CD4-positive, alpha-beta T cell treated with Interleukin-6 for 4 hours (primary cell): Measurements from ENCODE around the gene DHDH.
A peak's percentile ranks its signal among the peaks of the same experiment; 100 is the strongest.

Source experiments
- DNase-seq: peaks from one replicate; pipeline ENCODE4 v3.0.0-alpha.2; 2020; ENCODE audit warnings: mixed read lengths

Gene DHDH

DNA sequence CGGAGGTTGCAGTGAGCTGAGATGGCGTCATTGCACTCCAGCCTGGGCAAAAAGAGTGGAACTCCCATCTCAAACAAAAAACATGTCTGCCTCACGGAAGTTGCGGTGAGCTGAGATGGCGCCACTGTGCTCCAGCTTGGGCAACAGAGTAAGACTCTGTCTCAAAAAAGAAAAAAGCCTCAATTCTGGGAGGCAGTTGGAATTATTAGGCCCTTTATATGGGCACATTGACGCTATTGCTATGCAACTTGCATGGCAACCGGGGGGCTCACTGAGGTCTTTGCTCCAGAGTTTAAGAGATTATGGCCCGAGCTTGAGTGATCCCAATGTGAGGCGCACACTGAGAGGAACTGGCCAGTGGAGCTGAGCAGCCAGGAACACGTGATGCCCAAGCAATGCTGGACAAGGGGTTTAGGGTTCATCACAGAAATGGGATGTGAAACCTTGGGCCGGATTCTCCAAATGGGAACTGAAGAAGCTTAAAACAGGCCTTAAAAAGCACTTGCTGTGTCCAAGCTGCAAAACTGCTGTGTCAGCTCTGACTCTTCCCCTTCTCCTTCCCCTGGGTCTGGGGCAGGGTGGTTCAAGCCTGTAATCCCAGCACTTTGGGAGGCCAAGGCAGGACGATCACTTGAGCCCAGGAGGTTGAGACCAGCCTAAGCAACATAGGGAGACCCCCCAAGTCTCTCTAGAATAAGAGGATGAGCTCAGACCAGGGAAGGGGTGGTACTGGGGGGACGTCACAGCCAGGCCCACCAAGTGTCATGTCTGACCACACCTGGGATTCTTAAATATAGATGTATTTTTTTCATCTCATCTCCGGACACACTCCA lies 34.1 kb downstream of the DHDH start:
- no peak for DNase-seq

DNA sequence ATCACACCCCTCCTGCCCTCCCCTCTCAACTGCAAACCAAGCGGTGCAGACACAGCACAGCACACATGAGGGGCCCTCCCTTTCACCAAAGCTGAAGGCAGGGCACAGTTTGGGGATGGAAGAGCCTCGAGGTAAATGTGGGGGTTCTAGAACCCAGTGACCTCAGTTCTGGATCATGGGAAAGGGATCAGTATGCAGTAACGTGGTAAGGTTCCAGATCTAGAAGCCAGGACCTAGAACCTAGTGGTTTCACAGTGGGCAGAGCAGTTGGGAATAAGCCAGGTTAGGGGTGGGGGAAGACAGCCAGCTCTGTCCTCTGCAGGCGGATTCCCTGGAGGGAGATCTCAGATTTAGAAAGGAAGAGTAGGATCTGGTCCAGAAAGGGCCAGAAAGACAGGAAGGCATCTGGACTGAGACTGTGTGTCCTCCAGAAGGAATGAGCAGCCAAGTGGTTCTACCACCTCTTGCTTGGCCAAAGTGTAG lies 34.7 kb downstream of the DHDH start:
- no peak for DNase-seq

DNA sequence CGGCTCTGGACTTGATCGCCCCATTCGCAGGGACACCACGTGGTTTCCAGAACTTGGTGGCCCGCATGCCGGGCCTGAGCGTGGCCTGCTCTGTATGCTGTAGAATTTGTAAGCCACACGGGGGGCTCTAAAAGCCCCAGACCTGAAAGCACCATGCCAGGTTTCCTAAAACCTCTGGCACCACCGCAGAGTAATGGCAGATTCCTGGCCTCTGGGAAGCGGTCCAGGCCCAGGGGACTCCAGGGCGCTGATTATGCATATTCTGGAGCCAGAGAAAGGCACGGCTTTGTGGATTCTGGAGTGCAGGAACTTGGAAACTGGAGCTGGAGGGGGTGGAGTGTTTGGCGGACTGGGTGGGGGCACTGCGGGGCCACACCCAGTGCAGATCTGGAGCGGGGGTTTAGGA lies 35.3 kb downstream of the DHDH start:
- no peak for DNase-seq

DNA sequence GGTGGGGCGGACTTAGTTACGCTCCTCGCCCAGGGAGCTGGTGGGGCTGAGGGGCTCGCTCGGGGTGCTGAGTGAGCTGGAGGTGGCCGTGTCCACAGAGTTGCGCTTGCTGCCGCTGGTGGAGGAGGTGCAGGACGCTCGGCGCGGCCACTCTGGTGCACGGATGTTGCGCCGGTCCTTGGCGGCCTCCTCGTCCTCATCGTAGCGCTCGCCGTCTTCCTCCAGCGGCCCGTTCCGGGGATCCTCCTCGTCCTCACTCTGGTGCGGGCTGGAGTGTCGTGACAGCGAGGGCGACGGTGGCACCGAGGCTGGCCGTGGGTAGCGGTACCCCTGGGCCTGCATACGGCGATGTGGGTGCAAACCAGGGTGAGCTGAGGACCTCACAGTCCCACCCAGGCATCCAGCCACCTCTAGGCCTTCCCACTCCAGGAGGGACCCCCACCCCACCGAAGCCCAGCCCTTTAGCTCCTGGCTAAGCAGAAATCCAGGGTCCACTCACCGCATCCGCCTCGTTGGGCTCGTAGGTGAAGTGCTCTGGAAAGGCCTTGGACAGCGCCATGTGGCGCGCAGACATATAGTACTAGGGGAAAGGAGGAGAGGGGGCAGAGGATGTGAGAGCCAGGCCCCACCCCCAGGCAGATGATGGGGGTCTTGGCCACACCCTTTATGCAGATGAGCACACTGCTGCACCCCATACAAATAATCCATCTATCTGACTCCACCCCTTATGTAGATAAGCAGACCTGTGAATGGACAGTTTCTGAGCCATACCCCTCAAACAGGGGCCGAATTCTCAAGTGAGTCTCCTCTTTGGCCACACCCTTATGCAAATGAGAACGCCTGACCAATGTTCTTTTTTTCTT lies 36.0 kb downstream of the DHDH start:
- DNase-seq, result no peak

DNA sequence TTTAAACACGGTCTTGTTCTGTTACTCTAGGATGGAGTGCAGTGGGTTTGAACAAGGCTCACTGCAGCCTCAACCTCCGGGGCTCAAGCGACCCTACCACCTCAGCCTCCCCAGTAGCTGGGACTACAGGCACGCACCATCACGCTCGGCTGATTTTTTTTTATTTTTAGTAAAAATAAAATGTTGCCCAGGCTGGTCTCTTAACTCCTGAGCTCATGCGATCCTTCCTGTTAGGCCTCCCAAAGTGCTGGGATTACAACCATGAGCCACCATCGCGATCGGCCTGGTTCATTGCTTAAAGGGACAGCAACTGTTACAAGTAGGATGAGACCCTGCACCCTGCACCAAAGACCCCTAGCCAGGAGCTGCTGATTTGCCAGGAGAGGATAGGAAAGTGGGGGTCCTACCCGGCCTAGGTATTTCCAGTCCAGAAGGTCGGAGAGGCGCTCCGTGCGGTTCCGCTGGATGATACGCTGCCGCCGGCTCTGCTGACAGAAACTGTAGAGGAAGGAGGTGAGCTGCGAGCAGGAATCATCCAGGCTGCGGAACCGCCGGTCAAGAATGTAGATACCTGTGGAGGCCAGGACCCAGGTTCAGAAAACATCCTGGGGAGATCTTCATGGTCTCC lies 36.8 kb downstream of the DHDH start:
- no peak for DNase-seq

DNA sequence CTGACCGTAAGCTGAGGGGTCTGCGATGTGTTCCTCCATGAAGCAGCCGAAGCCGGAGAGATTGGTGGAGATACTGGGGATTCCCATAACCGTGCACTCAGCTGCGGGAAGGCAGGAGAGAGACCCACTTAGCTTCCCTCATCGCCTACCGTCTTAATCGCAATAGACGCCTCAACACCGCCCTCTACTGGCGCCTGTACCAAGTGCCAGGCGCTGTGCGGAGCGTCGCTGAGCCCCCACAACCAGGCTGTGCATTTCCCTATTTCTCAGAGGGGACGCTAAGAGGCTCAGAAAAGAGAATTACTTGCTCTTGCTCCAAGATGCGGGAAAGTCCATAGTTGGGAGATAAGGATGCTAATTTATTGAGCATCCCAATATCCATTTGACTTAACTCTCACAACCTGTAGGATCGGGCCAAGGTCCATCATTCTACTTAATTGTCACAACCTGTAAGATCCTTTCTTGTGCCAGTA lies 37.5 kb downstream of the DHDH start:
- DNase-seq, result peak; percentile 90

DNA sequence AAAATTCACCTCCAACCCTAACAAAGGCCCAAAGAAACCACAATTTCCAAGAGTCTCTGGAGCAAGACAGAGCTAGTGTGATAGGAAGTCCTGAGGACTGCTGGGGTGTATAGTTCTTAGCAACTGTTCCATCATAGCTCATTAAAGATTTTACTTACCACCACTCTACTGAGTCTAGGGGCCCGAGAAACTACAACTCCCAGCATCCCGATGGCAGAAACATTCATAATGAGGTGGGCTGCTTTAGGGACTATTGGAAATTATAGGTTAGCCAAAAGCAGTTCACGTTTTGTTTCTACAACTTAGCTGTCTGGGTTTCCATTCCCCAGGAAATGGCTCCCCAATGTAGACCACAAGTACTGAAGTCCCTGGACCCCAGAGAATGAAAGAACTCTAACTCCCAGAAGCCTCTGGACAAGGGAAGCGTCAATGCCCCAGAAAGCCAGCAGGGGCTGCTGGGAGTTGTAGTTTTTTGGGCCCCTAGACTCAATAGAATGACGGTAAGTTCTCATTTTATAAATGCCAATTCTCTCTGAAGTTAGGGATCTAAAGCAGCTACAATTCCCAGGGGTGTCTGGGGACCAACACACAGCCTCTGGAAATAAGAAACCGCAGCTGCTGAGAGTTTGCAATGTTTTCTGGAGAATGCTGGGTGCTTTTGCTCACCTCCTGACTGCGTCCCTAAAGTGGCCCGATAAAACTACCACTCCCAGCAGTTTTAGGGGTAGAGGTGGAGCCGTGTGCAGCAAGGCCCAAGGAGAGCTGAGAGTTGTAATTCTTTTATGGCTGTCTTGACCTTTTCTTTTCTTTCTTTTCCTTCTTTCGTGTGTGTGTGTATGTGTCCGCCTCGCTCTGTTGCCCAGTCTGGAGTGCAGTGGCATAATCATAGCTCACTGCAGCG lies 42.7 kb downstream of the DHDH start:
- DNase-seq, result peak; percentile 47

DNA sequence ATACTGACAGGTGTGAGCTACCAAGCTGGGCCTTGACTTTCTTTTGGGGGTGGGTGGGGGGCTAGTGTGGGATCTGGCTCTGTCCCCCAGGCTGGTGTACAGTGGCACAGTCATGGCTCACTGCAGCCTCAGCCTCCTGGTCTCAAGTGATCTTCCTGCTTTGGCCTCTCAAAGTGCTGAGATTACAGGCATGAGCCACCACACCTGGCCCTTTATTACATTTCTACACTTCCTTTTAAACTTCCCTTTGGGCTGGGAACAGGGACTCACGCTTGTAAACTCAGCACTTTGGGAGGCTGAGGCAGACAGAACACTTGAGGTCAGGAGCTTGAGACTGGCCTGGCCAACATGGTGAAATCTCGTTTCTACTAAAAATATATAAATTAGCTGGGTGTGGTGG lies 43.6 kb downstream of the DHDH start:
- no peak for DNase-seq

DNA sequence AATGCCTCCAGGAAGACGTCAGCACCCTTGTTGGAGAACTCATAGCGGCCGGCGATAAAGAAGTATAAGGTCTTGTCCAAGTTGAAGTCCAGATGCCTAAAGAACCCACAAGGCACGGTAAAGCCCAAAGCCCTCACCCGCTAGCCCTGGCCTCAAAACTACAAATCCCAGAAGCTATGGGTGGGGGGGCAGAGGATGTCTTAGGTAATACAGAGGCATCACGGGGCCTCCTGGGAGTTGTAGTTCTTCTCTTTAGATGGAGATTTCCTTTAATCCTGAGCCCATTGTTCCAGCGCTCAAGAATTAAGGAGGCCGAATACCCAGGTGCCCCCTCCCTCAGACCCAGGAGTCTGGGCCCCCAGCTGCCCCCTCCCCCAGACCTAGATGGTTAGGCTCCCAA lies 48.8 kb downstream of the DHDH start:
- DNase-seq, result no peak

DNA sequence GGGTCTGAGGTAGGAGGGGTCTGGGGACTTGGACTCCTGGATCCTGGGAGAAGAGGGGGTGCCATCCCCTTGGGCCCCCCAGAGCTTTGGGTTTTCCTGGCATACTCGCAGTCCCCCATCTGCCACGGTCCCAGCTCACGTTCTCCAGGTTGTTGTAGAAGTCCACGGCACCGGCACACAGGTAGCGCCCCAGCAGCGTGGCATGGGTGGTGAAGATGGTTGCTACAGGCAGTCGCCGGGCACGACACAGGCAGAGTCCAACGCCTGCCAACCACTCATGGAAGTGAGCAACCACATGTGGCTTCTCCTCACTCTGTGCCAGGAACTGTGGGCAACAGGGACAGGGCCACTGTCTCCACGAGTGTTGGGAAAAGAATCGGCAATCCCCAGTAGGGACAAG lies 52.2 kb downstream of the DHDH start:
- no peak for DNase-seq

DNA sequence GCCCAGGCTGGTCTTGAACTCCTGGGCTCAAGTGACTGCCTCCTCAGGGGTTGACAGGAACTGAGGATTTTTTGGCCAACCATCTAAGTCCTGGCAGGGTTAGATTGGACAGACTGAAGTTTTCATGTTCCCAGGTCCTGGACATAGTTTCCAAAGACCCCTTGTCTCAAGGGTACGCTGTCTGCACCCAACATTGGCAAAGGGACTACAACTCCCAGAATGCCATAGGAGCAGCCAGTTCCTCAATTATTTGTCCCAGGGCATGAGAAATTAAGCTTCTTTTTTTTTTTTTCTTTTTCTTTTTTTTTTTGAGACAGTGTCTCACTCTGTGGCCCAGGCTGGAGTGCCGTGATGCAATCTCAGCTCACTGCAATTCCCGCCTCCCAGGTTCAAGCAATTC lies 52.7 kb downstream of the DHDH start:
- DNase-seq, result no peak

DNA sequence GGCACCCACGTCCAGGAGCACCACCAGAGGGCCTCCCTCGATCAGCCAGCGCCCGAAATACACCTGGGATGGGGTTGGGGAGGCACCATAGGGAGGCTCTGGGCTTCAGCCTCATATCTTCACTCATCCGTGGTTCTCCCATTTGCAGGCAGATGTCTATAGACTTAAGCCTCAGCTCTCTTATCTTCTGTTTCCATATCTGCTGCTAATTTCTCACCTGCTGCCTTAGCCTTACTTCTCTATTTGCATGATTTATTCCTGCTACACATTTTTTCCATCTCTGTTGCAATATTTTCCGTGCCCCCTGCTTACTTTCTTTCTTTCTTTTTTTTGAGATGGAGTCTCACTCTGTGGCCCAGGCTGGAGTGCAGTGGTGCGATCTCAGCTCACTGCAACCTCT lies 53.8 kb downstream of the DHDH start:
- no peak for DNase-seq

DNA sequence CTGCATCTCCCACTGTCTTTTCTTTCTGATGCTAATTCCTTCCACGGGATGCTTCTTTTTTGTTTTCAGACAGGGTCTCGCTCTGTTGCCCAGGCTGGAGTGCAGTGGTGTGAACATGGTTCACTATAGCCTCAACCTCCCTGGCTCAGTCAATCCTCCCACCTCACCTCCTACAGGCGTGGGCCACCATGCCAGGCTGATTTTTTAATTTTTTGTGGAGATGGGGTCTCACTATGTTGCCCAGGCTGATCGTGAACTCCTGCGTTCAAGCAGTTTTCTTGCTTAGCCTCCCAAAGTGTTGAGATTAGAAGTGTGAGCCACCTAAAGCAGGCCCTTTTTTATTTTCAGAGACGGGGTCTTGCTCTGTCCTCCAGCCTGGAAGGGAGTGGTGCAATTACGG lies 54.8 kb downstream of the DHDH start:
- DNase-seq, result no peak

DNA sequence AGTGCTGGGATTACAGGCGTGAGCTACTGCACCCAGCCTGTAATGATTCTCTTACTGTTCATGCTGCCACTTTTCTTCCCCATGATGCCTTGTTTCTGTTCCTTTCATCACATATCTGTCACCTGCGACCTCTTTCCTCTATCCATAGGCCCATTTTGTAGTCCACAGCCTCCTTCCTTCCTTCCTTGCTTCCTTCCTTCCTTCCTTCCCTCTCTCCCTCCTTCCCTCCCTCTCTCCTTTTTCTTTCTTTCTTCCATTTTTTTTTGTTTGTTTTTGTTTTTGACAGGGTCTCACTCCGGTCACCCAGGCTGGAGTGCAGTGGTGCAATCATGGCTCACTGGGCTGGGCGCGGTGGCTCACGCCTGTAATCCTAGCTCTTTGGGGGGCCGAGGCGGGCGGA lies 55.4 kb downstream of the DHDH start:
- DNase-seq, result no peak

DNA sequence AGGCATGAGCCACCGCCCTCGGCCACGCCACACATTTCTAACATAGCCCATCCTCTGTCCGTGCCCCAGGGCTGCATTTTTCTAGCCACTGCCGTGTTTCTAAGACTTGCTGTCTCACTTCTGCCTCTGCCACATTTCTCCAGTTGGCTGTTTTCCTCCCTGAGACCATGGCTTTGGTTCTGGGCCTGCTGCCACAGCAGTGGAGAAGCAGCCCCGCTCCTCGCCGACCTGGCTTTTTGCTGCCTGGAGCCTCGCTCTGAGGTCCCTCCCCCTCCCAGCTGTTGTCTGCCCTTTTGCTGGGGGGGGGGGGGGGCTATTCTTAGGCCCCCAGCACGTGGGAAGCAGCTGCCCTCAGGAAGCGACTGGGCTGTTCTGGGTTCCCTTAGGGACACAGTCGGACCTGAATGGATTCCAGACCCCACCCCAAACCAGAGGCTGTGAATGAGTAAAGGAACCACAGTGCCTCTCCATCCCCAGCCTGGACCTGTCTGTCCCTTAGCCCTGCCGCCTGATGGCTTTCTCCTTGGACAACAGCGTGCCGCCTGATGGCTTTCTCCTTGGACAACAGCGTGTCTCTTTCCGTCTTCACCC lies 56.3 kb downstream of the DHDH start:
- DNase-seq, result no peak

DNA sequence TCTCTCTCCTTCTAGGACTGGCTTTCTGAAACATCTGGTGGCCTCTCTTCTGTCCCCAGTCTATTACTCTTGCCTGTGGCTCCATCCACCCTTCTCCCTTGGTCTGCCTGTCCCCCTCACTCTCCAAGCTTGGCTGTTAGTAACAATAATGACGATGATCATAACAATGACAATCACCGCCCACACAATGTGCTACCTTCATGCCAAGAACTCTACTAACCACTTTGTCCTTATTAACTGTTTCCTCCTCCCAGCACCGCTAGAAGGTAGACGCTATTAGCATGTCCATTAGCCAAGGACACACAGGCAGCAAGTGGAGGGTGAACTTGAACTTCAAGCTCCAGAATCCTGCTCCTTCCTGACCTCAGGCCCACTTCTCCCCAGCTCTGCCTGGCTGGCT lies 56.9 kb downstream of the DHDH start:
- no peak for DNase-seq

DNA sequence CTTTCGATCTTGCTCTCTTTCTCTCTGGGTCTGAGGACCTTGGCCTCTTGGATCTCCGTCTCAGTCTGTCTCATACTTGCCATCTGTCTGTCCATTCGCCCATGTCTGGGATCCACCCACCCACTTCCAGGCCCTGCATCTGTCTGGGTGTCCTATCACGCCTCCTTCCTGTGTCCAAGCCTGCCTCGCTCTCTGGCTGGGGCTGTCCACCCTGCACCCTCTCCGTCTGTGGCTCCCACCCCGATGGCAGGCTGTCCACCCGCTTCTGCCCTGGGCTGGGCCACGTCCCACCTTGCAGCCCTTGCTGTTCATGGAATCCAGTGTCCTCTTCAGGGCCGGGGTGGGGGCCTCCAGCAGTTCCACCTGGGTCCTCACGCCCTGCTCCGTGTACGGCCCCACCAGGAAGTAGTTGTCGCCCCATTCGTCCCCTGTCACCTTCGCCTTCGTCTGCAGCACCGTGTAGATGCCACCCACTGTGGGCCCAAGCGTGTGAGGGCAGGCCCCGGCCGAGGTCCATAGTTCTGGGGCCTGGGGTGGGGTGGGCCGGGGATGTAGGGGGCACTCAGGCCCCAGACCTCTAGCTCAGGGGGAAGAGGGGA lies 57.6 kb downstream of the DHDH start:
- DNase-seq, result no peak

DNA sequence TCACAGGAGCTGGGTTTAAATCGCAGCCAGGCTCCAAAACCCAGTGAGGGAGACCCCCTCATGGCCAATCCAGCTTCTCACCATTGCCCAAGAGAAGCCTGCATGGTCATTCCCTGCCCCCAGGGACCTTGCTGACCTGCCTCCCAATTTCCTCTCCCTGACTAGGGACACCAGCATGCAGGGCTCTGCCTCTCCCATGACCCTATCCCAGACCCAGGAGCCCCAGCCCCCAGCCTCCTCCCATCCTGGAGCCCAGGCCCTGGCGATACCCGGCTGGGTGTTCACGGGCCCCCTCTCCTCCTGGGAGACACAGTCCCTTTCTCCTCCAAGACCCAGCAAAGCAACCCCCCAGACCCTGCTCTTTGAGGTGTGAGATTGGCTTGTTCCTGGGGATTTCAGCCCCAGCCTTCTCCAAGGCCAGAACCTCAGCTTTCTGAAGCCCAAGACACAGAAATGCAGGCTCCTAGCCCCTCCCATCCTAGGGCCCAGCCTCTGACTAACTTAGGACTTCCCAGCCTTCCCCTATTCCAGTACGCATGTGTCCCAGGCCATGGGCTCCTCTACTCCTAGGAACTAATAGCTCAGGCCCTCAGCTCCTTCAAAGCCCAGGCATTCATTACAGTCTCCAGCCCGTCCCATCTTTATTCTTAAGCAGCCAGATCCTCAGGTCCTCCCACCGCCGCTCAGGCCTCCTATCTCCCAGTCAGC lies 58.5 kb downstream of the DHDH start:
- DNase-seq, result no peak

DNA sequence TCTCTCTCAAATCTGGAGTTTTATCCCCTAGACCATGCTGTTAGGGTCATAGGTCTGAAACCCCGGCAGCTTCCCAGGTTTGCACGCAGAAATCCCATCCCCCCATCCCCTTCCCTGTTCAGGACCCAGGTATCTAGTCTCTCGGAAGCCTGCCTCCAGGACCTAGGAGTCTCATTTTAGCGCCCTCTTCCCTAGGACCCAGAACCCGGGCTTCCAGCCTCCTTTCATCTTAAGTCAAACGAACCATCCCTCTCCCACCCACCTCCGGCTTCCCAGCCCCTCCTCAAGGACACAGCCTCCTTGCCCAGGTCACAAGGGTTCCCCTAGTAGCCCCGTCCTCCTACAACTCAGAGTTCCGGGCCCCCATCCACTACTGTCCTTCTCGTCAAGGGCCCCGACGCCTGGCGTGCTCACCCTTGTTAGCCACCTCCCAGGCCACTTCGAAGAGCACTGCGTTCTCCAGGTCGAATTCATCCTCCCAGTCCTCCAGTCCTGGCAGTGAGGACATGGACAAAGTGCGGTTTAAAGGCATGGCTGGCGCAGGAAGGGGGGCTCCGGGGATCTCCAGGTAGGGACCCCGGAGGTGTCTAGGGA lies 59.2 kb downstream of the DHDH start:
- peak; percentile 33 for DNase-seq
